GM19023 (cell line): ENCODE data around the gene ATP9A.
"Not testable (repeated sequence)": the region's sequence is repeated elsewhere in the genome, so short reads cannot be mapped to it uniquely, and the experiment has no call there.

Source experiments
- ATAC-seq: cut with Tn5 transposase; IDR thresholded peaks from one replicate; pipeline ENCODE4 v1.9.1; 2021; ENCODE audit warnings: mild to moderate bottlenecking, moderate library complexity; ENCODE audit not compliant: unreplicated experiment

ATP9A gene, protein sequence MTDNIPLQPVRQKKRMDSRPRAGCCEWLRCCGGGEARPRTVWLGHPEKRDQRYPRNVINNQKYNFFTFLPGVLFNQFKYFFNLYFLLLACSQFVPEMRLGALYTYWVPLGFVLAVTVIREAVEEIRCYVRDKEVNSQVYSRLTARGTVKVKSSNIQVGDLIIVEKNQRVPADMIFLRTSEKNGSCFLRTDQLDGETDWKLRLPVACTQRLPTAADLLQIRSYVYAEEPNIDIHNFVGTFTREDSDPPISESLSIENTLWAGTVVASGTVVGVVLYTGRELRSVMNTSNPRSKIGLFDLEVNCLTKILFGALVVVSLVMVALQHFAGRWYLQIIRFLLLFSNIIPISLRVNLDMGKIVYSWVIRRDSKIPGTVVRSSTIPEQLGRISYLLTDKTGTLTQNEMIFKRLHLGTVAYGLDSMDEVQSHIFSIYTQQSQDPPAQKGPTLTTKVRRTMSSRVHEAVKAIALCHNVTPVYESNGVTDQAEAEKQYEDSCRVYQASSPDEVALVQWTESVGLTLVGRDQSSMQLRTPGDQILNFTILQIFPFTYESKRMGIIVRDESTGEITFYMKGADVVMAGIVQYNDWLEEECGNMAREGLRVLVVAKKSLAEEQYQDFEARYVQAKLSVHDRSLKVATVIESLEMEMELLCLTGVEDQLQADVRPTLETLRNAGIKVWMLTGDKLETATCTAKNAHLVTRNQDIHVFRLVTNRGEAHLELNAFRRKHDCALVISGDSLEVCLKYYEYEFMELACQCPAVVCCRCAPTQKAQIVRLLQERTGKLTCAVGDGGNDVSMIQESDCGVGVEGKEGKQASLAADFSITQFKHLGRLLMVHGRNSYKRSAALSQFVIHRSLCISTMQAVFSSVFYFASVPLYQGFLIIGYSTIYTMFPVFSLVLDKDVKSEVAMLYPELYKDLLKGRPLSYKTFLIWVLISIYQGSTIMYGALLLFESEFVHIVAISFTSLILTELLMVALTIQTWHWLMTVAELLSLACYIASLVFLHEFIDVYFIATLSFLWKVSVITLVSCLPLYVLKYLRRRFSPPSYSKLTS

DNA sequence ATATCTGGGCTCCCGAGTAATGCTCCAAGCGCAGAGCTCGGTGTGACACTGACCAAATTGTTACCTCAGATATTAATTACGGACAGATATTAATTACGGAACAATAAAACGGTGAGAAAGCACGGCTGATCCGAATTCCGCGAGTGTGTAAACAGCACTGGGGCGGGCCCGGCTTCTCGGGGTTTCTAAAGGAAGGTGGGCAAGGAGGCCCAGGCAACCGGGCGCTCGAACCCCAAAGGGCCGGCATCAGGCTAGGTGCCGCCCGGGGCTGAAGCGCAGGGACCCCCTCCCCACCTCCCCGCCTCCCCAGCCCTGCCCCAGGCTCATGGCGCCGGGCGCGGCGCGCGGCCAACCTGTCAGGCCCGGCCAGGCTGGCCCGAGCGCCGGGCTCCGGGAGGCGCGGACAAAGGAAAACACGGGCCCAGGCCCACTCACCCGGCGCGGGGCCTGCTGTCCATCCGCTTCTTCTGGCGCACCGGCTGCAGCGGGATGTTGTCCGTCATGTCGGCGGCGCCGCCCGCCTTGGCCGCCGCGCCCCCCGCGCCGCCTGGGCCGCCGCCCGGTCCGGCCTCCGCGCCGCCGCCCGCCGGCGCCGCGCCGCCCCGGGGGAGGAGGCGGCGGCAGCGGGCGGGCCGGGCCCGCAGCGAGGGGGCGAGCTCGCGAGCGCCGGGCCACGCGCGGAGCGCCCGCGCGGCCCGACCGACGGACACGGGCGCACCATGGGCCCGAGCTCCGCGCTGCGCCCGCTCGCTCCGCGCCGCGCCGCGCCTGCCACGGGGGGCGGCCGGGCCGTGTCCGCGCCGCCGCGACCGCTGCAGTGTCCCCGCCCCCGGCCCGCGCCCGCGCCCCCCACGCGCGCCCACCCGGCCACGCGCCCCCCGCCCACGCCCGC lies at the start of gene ATP9A:
Gene ATP9A (minus strand): TSS at position 524 of the 892 bp plus-strand sequence. CDS start 21 bp downstream, at position 503.
- no peak for ATAC-seq

DNA sequence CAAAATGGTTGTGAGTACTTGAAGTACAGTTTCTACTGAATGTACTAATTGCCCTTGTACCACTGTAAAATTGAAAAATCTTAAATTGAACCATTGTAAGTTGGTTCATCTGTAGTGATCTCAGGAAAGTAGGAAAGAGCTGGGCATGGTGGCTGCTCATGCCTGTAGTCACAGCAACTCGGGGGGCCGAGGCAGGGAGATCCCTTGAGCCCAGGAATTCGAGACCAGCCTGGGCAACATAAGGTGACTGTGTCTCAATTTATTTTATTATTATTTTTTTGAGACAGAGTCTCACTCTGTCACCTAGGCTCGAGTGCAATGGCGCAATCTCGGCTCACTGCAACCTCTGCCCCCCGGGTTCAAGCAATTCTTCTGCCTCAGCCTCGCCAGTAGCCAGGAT lies 48.7 kb upstream of the ATP9A start:
- ATAC-seq: not testable (repeated sequence)

DNA sequence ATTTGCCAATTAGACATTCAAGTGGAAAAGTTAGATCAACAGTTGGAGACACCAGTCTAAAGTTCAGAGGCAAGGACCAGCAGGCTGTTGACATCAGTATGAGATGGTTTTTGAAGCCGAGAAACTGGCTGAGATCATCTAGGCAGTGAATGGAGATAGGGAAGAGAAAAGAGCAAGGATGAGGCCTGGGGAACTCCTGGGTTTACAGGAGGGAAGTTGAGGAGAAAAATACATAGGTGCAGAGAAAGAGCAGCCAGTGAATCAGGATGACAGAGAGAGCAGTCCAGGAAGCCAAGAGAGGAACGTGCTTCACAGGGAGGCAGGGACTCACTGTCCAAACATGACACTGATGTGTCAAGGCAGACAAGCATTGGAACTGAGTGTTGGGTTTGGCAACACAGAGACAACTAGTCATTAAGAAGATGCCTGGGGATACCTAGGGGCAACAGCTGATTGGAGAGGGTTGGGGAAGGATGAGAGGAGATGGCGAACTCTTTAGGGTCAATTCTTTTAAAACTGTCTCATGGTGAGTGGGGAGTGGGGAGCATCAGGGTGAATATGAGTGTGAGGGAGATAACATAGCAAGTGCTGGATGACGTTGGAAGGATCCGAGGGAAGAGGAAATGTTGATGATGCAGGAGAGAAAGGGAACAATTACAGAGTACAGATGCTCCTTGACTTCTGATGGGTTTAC lies 47.3 kb upstream of the ATP9A start:
- ATAC-seq: no peak

DNA sequence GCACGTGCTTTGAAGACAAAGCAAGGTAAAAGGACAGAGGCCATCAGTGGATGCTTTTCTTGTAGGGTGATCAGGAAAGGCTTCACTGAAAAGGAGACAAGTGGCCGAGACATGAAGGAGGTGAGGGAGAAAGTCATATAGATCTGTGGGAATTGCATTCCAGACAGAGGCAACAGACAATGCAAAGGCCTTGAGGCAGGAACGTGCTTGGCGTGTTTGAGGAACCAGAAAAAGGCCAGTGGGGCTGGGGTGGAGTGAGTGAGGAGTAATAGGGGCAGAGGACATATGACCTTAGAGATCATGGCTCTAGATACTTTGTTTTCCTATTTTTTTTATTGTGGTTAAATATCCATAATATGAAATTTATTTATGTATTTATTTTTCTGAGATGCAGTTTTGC lies 44.7 kb upstream of the ATP9A start:
- no peak for ATAC-seq

DNA sequence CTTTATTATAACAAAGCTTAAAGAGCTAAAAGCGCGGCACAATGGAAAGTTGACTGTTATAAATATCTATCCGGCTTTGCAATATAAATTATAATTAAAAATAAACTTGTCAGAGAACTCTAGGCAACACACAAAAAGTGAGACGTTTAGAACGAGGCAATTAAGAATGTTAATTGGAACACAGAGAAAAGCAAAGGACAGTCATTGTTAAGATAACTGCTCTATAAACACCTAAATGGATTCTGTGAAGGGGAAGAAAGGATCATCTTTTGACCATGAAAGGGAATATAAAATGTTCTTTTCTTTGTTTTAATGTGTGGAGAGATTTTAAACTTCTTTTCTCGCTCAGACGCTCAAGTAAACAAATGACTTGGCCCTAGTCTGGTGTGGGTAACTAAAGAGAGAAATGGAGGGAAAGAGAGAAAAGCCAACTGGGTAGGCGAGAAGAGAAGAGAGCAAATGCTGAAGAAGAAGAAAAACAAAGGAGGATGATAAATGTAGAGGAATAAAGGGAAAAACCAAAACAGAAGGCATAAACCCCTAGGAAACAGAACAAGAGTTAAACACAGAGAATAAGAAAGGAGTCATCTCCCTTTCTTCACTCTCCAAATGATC lies 43.4 kb upstream of the ATP9A start:
- ATAC-seq: no peak

DNA sequence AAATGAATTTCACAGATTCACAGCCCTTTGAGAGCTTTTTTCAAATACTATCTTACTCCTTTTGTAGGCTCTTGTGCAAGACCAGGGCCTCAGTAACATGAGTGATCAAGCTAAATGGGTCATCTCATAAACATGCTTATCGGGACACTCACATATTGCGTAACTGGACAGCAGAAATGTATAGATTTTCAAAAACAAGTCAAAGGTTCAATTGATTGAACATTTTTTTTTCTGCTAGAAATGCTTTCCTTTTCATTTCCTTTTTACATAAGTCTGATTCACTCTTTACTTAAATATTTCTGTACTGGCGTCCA lies 42.8 kb upstream of the ATP9A start:
- no peak for ATAC-seq

DNA sequence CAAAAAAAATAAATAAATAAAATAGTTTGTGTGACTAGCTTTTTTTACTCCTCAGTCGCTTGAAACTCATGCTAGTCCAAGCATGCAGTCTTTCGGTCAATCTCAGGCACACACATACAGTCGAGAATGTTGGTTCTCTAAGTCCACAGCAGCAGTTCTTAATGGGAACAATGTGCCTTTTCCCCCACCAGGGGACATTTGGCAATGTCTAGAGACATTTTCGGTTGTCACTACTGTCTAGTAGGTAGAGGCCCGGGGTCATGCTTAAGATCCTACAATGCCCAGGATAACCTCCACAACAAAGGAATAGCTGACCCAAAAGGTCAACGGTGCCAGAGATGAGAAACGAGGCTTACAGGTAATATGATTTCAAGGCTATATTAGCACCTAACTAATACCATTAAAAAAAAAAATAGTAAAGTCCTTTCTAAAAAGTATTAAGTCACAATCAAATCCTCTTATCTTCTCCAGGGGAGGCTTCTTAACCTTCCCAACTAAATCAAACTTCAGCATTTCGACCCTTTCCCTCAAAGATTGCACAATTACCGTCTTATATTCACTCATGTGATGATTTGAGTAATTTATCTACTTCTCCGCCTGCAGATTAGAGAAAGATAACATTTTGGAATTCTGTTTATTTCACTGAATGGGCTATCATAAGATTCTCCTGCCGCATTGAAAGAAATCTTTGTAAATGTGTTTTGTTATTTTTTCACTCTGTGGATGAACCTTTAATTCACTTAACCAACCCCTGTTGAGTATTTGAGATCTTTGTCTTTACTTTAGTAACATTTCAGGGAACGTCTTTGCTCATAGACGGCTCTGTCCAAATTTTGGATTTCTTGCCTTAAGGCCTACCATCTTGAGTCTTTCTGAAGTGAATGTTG lies 42.2 kb upstream of the ATP9A start:
- no peak for ATAC-seq

DNA sequence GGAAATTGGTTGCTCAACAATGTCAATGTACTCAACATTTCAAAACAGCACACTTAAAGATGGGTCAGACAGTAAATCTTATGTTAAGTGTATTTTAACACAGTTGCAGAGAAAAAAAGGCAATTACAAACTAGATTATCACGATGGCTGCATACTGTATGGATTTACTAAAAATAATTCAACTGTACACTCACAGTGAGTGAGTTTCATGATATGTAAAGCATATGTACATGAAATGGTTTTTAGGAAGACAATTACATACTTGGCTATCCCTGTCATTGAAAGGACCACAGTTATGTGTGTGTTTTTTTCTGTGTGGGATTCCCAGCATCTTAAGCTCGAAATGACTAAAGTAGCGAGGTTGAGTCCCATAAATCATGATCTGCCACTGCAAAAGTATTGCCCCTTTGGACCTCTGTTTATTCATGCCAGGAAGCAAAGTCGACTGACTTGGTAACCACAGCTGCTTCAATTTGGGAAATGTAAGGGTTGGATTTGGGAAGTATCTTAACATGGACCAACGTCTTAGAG lies 39.6 kb upstream of the ATP9A start:
- no peak for ATAC-seq

DNA sequence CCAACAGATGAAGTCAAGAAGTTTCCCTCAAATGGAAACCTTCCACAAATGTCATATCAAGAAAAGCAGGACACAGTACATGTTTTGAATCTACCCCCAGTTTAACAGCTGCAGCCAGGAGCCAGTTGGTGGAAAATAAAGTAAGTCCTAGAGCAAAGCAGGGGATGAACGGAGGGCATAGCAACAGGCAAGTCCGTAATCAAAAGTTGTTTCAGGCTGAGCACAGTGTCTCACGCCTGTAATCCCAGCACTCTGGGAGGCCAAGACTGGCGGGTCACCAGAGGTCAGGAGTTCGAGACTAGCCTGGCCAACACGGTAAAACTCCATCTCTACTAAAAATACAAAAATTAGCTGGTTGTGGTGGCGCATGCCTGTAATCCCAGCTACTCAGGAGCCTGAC lies 36.6 kb upstream of the ATP9A start:
- ATAC-seq: no peak

DNA sequence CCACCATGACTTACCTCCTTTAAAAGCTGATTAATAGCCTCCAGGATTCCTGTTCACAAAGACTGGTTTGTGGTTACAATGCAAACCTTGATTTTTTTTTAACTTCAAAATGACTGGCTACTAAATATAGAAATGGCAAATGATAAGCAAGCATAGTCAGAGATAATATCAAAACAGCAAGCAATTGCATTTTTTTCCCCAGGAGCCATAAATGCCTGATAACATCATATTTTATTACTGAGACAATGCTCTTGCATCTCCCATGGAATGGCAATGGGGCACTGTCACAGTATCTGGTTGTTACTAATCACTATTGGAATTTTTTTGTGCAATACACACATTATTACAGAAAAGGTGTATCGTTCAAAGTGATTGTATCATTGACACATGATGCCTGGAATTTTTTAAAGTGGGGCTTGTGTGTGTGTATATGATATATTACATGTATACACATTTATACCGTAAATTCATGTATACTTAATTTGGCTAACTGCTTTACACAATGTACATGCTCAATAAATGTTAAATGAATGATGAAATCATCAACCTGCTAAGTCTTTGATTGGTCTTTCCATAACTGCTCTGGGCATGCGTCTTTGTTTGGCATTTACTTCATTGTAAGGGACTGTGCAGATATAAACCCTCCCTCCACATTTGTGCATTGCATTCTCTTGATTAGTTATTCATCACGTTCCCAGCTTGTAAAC lies 35.1 kb upstream of the ATP9A start:
- no peak for ATAC-seq

DNA sequence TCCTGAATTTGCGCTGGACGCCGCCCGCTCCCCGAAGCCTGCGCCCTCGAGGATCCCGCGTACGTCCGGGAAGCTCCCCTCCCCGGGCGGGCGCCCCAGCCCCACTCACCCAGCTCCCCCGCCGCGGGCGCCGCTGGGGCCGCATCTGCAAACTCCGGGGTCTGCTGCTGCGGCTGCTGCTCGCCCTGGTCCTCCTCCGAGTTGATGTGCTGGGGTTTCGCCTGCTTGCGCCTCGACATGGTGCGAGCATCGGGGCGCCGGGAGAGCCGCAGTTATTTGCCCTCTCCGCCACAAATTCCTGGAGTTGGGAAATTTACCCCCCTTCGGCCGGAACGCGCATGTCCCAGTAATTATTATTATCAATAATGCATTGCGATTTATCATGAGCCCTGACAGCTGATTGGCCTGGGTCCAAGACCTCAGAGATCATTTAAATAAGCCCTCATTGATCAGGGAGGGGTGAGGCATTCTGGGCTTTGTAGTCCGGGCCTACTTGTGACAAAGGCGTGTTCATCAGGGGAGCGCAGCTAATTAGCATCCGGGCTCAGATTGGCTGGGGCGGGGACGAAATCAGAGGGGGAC lies 34.1 kb upstream of the ATP9A start, which contains the start of gene SALL4:
Gene SALL4 (minus strand): TSS at position 352 of the 582 bp plus-strand sequence. CDS start 113 bp downstream, at position 239.
- ATAC-seq: no peak

DNA sequence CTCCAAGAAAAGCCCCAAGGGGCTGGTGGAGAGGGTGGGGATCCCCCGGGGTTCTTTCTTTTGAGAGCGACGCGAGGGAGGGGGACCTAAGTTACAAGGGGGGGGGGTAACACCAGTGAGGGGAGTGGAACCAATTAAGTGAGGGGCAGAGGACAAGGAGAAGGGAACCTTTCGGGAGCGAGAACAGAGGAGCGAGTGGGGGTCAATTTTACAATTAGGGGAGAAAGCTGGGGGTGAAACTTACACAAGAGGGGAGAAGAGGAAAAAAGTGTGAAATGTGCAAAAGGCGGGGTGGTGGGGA lies 33.6 kb upstream of the ATP9A start:
- ATAC-seq: no peak

DNA sequence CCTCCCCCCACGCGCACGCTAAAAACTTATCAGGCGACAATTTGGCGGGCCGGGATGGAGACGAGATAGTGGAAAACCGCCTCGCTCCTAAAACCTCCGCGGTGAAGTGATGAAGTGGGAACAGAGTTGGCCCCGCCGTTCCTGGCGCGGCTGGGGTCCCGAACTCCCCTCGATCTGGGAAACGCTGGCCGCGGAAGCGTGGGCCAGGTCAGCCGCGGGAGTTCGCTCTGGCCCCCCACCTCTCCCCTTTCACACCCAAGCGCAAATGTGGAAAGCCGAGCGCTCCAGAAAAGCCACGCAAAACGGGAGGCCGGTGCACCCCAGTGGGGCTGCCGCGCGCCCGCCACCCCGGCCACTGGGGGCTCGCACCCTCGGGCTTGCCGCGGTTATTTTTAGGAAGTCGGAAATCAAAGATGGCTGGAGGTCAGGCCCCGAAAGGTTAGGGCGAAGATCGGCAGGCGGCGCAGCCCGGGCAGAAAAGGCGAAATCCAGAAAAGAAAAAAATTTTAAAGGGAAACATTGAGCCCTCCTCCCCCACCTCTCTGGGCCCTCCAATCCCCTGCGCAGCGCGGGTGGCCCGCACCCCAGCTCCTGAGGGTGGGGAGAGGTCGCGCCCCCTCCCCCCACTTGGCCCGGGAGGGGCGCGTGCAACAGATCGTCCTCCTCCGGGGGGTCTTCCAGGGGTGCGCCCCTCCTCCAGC lies 33.1 kb upstream of the ATP9A start:
- no peak for ATAC-seq

DNA sequence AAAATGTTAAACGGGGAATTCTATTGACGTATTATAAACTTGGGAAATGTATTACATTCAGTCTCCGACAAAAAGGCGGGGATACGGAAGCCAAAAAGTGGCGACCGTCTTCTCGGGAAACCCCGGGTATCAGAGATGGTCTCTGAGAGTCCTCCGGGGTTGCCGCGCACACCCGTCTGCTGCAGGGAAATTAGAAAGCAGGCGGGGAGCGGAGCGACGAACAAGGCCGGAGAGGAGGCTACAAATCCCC lies 32.6 kb upstream of the ATP9A start:
- no peak for ATAC-seq

DNA sequence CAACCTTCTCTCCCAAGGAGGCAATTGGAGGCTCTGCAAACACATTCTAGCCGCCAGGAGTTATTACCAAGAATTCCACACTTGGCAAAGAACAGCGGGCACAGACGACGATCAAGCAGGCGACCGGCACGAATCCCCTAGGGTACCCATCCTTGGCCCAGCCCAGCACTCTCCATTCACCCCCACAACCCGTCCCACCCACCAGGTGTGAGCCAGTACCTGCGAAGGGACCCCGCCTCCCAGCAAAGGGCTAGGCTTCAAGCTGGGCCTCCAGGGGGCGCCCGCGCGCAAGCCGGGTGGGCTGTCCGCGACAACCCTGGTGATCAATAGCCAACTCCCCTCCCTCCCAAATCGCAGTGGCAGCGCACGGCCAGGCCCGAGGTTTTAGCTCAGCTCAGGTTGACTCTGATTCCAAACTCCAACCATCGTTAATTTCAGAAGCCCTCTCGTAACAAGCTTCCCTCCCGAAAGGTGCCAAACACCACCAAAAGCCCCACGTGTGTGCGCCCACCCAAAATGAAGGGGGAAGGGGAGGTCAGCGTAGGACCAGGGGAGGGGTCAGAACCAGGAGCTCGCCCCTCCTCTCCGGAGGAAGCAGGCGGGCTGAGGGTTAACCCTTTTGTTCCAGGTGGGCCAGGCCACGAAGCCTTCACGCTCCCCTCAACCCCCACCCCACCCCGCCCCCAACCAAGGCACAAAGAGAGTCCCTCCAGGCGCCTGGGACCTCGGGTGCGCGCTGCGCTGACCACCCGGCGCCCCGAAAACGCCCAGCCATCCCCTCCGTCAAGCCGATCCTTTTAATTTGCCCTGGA lies 32.1 kb upstream of the ATP9A start:
- no peak for ATAC-seq

DNA sequence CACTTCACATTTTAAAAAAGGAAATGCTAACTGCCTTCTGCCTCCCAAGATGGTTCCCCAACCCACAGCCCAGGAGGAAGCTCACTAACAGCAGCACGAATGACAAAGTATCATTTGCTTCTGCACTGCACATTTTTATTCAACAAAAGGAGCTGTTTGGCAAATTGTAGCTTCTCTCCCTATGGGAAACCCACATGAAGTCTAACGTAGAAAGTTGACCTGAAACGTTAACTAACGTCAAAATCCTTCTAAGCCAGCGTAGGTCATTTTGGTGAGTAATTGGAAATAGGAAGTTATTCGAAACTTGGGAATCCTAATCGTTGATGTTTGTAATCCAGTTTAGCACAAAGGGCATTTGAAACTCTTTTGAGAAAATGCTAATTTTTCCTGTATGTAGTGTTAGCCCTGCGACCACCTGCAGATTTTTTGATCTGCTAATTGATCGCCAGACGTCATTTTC lies 31.2 kb upstream of the ATP9A start:
- no peak for ATAC-seq
